H7 (cell line): ENCODE measurements around the gene TES. TPM values are rescaled to one million over a fixed set of nuclear protein-coding genes. Genes with fewer than 3 reads are reported as not detected.

Experiments used
- DNase-seq: peaks from one replicate; pipeline ENCODE4 v3.0.0; 2012
- H3K27me3 ChIP-seq: 2 replicates; pipeline ENCODE4 v1.6.0; 2011; ENCODE audit warnings: mild to moderate bottlenecking, low read length; ENCODE audit not compliant: control insufficient read depth, insufficient read depth
- H3K36me3 ChIP-seq: replicated peaks from 2 replicates; pipeline ENCODE4 v1.5.1; 2011; ENCODE audit warnings: low read length; ENCODE audit not compliant: control insufficient read depth, insufficient read depth
- H3K4me3 ChIP-seq: 2 replicates; pipeline ENCODE4 v1.5.1; 2011; ENCODE audit warnings: low read depth, mild to moderate bottlenecking, control low read depth, low read length, moderate library complexity; ENCODE audit not compliant: insufficient read depth
- total RNA-seq: library from RNA; depleted of rRNA; stranded (reverse); fragments of >200 nt; shearing (Covaris generic); gene quantifications from 2 replicates; pipeline ENCODE4 v1.2.3, GENCODE V29; 2014

Gene TES
- total RNA-seq, 1 experiment from 2014 or later, result 72.5 TPM

DNA sequence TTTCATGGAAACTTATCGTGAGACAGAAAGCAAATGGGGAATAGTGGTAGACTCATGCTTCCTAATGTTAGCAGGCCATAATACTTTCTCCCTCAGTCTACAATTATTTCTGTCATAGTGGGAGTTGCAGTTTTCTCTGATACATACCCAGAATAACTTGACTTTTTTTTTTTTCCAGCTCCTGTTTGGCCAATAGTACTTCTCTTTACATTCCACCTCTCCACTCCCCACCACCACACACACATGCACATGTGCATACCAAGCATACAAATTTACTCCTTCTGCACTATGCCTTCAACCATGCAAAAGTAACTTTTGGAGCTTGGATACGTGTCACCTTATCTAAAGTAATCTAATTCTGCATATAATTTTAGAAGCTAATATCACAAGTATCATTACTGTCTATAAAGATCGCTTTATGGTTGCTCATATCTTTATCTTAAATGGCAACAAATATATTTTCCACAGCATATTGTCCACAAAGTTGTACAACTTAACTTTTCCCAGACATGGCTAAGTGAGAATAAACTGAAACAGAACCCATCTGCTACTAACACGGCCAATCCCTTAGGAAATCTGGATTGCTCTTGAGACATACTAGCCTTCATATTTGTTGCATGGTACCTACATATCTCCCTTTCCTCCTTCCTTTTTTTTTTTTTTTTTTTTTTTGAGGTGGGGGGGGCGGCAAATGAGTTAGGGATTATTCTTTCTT is 49.0 kb downstream of the TES start:
- no peak for DNase-seq
- no peak overlapping the region for H3K4me3 ChIP-seq

GRCh38 chr7:116259871-116260440 is 49.6 kb downstream of the TES start:
- H3K4me3 ChIP-seq, result no peak overlapping the region

More for the DNA sequence above, 49.0 kb downstream of the TES start:
- Histone ChIP-seq H3K27me3 (no peaks in the 10 kb centered on the region), H3K36me3 (no peaks in the 10 kb centered on the region)

DNA sequence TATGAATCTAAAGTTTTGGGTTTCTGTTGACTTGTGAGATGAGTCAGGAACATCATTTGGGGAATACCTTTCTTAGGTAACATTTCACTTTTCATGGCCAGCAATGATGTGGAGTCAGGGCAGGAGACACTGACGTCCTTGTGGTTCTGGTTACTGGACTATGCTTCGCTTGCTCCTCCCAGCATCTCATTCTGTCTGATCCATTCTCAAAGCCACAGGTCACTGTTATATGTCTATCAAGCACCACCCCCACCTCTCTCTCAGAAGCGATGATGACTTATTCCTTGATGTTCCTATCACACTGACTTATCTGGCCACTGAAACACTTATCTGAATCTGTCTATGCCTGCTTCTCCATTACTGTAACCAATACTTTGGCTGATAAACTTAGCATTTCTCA is 51.6 kb downstream of the TES start:
- no peak for DNase-seq
- Histone ChIP-seq H3K36me3 (no peaks in the 10 kb centered on the region), H3K4me3 (no peak overlapping the region), H3K27me3 (no peaks in the 10 kb centered on the region)

More at GRCh38 chr7:116259871-116260440, 49.6 kb downstream of the TES start:
- no peaks in the 10 kb centered on the region for H3K36me3 ChIP-seq
- DNase-seq, result no peak
- no peaks in the 10 kb centered on the region for H3K27me3 ChIP-seq

DNA sequence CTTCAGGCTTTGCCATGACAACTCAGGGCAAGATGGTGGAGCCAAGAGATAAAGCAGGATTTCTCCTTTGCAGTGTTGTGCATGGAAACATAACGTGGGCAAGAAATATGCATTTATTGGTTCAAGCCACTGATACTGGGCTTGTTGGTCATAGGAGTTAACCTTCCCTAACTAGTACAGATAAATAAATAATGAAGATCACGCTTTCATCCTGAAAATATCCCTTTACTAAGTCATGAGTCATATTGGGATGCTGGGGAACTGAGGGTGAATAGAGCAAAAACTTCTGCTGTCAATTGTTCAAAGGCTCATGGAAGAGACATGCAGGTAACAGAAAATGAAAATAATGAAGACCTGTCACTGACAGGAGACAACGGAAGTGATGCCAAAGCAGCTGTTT is 55.5 kb downstream of the TES start:
- DNase-seq, result no peak
- Histone ChIP-seq H3K36me3 (no peaks in the 10 kb centered on the region), H3K4me3 (no peak overlapping the region), H3K27me3 (no peaks in the 10 kb centered on the region)

DNA sequence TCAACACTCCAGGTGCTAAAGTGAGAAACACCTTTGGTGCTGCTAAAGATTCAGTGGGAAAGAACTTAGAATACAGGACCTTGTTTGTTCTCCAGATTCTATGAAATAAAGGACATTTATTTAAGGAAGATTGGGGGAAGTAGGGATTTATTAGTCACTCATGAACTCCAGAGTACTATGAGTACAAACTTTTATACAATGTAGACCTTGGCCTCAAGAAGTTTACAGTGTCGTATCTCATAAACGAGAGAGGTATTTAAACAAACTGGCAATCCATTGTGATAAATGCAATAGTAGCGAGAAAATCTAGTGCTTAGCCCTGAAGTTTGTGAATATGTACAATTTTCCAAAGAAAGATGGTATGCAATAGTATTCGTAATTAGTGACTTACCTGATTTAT is 59.1 kb downstream of the TES start:
- no peak for DNase-seq
- H3K36me3 ChIP-seq, result no peaks in the 10 kb centered on the region
- H3K27me3 ChIP-seq, result no peaks in the 10 kb centered on the region
- H3K4me3 ChIP-seq, result no peak overlapping the region

DNA sequence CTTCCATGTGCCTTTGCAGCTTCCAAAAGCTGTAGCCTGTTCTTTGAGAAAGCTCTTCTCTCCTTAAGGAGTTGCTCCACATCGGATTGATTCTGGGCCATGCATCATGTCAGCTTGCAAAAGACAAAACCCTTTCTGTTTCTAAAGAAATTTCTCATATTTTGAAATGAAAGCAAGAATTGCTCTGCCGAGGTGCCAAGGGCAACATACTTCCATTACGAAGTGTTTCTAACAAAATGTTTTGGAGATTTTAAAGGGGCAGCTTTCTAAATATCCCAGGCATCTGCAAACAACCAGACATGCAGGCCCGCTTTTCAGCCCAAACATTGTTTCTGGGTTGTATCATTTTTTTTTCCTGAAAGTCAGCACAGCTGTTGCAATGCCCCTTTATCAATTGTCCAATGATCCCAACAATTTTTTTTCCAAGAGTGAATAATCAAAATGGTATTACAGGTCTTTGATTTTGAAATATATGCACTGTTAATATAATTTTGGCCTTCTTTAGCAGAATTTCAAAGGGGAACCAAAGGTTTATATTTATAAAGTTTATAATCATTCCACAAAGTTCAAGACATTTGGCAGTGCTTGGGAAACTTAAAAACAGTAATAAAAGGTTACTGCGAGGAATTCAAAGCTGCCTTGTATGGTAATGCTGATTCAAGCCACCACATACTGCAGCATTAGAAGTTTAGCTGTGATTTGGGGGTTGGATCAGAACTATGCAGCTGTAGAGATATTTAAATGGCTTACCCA is 61.0 kb downstream of the TES start:
- no peaks in the 10 kb centered on the region for H3K36me3 ChIP-seq
- H3K4me3 ChIP-seq, result no peak overlapping the region
- no peaks in the 10 kb centered on the region for H3K27me3 ChIP-seq
- no peak for DNase-seq

DNA sequence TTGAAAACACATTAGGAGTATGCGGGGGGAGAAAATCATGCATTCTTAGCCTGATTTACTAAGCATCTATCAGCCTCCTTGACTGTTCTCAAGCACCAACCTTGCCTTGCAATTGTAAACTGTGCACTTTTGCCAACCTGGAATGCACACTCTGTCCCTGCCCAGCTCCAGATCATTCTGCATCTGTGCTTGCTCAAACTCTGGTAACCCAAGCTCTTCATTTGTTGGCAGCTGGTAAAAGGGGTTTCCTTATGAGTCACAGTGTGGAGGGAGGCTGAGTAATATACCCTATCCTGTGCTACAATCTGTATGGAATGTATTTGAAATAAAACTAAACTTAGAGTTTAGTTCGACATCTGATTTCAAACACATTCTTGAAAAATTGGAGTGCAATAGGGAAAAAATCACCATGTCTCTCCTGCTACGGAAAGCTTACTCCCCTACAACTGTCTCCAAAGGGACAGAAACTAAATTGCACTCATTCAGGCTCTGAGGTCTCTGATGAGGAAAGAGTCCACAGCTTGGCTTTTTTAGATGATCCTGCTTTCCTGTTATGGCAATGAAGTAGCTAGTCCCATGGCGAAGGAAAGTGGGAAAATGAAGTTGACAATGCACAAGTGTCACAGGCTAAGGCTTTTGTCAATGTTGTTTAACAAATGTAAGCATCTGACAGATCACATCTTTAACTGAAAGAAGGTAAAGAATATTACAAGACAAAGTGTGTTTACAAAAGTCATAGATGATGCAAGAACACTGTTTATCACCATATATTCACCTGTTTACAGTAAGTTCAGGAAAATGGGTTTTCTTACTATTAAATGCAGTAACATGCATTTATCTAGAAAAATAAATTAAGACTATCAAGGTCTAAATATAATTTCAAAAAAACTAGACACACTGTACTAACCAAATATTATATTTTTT is 61.9 kb downstream of the TES start:
- no peak for DNase-seq
- Histone ChIP-seq H3K36me3 (no peaks in the 10 kb centered on the region), H3K27me3 (no peaks in the 10 kb centered on the region), H3K4me3 (no peak overlapping the region)

DNA sequence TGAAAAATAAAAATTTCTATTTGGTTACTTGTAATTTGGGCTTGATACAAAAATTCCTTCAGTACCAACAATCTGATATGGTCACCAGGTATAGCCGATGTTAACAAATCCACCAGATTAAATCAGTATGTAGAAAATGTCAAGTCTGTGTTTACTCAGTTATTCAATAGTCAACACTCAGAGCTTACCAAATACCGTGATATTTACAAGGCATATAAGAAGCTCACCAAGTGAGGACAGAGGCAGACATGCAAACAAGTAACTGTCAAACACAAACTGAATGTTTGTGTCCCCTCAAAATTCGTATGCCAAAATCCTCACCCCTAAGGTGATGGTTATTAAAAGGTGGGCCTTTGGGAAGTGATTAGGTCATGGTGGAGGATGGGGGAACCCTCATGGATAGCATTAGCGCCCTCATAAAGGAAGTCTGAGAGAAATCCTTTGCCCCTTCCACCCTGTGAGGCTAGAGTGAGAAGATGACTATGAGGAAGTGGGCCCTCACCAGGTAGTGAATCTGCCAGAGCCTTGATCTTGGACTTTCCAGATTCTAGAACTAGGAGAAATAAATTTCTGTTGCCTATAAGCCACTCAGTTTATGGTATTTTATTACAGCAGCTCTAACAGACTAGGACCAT is 63.1 kb downstream of the TES start:
- Histone ChIP-seq H3K27me3 (no peaks in the 10 kb centered on the region), H3K36me3 (no peaks in the 10 kb centered on the region), H3K4me3 (no peak overlapping the region)
- DNase-seq, result no peak

- DNase-seq, result no peak
- no peaks in the 10 kb centered on the region for H3K27me3 ChIP-seq
- H3K4me3 ChIP-seq, result no peak overlapping the region
- H3K36me3 ChIP-seq, result no peaks in the 10 kb centered on the region
These were observed 63.6 kb downstream of the TES start for GRCh38 chr7:116273918-116274301.

GRCh38 chr7:116277070-116277469 is 66.7 kb downstream of the TES start:
- DNase-seq, result no peak
- Histone ChIP-seq H3K4me3 (no peak overlapping the region), H3K27me3 (no peaks in the 10 kb centered on the region), H3K36me3 (no peaks in the 10 kb centered on the region)

- no peak for DNase-seq
- Histone ChIP-seq H3K36me3 (no peaks in the 10 kb centered on the region), H3K27me3 (no peaks in the 10 kb centered on the region), H3K4me3 (no peak overlapping the region)
These were observed 68.9 kb downstream of the TES start for GRCh38 chr7:116279217-116279616.

DNA sequence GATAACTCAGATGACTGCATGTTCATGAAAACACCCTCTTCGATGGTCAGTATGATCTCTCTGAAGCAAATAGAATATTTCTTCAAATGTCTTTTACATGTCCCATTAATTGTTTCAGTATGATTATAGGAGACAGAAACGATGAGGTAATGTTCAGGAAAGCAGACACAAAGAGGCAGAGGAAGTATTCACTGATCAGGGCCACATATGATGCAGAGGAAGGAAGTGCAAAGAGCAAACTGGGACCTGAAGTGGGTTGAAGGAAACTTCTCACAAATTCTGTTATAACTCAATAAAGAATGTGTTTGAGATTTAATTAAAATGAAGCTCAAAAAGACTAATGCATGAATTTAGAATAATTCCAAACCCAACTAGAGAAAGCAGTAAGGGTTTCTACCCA is 70.5 kb downstream of the TES start:
- Histone ChIP-seq H3K4me3 (no peak overlapping the region), H3K27me3 (no peaks in the 10 kb centered on the region), H3K36me3 (no peaks in the 10 kb centered on the region)
- no peak for DNase-seq

DNA sequence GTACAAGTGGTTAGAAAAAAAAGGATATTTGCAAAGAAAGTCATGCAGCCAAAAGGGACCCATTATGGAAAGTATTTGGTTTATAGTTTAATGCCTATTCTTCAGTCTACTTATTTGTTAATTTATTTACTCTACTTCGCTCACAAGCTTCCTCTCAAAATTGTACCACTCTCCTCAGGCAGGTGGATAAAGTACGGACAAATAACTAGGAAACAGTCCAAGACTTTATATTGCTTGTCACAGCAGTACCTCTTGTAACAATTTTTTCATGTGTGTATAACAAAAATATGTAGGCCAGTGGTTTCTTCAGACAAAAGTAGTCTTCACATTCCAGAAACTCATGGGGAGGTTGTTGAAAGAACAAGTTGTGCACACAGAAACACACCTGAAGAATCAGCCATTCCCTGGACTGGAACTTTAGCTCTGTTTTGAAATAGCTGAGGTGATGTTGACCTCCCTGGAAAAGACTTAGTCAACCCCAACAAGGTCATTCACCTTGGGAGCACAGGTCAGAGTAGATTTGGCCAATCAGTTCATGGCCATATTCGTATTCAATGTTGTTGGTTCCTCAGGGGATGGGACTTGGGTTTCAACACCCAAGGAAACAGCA is 73.4 kb downstream of the TES start:
- Histone ChIP-seq H3K4me3 (no peak overlapping the region), H3K36me3 (no peaks in the 10 kb centered on the region), H3K27me3 (no peaks in the 10 kb centered on the region)
- DNase-seq, result no peak

DNA sequence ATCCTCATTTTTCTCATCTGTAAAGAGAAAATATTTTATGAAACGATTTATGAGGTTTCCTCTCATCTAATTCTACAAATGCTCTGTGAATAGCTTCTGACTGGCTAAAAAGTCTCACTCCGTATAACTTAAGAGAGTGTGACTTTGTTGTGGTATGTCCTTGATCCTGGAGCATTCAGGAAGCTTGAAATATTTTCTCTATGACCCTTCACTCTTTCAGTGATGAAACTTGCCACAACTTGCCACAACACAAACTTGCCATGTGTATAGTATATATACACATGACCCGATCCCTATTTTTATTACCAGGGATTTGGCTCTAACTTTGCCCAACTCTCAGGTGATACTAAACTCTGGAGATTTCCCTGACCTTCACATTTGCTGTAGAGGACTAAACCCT is 74.1 kb downstream of the TES start:
- DNase-seq, result no peak
- Histone ChIP-seq H3K27me3 (no peaks in the 10 kb centered on the region), H3K36me3 (no peaks in the 10 kb centered on the region), H3K4me3 (no peak overlapping the region)
